ENCODE measurements around the gene CLEC14A.

- TF ChIP-seq CTCF (IDR thresholded peaks at IDR 0.05) (no peak), EZH2 (IDR thresholded peaks at IDR 0.05; ENCODE audit: borderline replicate concordance, insufficient read depth, low read depth, low read length, poor library complexity, severe bottlenecking) (no peak)
These were observed 43.8 kb downstream of the CLEC14A start for GRCh38 chr14:38212111-38212510.
